ENCODE data around the gene MARCHF10. TPM values are rescaled to one million over a fixed set of nuclear protein-coding genes. Genes with fewer than 3 reads are reported as not detected.
"Not testable (repeated sequence)": the region's sequence is repeated elsewhere in the genome, so short reads cannot be mapped to it uniquely, and the experiment has no call there.

MARCHF10 gene
- polyA plus RNA-seq, 1 experiment: 0.43 TPM

- H3K36me3 ChIP-seq (ENCODE audit: control insufficient read depth, insufficient read depth, low read length): no peaks in the 10 kb centered on the region
- peak; percentile 49 for DNase-seq (ENCODE audit: low read depth)
- H3K27me3 ChIP-seq (ENCODE audit: control insufficient read depth, insufficient read depth, low read length): no peaks in the 10 kb centered on the region
- CTCF ChIA-PET: no interaction called here
- TF ChIP-seq, protein P1, sequence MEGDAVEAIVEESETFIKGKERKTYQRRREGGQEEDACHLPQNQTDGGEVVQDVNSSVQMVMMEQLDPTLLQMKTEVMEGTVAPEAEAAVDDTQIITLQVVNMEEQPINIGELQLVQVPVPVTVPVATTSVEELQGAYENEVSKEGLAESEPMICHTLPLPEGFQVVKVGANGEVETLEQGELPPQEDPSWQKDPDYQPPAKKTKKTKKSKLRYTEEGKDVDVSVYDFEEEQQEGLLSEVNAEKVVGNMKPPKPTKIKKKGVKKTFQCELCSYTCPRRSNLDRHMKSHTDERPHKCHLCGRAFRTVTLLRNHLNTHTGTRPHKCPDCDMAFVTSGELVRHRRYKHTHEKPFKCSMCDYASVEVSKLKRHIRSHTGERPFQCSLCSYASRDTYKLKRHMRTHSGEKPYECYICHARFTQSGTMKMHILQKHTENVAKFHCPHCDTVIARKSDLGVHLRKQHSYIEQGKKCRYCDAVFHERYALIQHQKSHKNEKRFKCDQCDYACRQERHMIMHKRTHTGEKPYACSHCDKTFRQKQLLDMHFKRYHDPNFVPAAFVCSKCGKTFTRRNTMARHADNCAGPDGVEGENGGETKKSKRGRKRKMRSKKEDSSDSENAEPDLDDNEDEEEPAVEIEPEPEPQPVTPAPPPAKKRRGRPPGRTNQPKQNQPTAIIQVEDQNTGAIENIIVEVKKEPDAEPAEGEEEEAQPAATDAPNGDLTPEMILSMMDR (IDR thresholded peaks at IDR 0.05; ENCODE audit: insufficient read depth, low read depth, low read length): no peak
- POLR2A ChIA-PET: no interaction called here
- H3K4me3 ChIP-seq (ENCODE audit: low read depth, low read length): no peak overlapping the region
These were observed 46.1 kb upstream of the MARCHF10 start for GRCh38 chr17:62854098-62854680.

- H3K4me3 ChIP-seq (ENCODE audit: low read depth, low read length): no peak overlapping the region
- H3K36me3 ChIP-seq (ENCODE audit: control insufficient read depth, insufficient read depth, low read length): no peaks in the 10 kb centered on the region
- DNase-seq (ENCODE audit: low read depth): no peak
- H3K27me3 ChIP-seq (ENCODE audit: control insufficient read depth, insufficient read depth, low read length): no peaks in the 10 kb centered on the region
- TF ChIP-seq, protein P1 (IDR thresholded peaks at IDR 0.05; ENCODE audit: insufficient read depth, low read depth, low read length): no peak
- ChIA-PET POLR2A (no interaction called here), CTCF (no interaction called here)
These were observed 44.1 kb upstream of the MARCHF10 start for GRCh38 chr17:62852195-62852594.

- H3K36me3 ChIP-seq (ENCODE audit: control insufficient read depth, insufficient read depth, low read length); DNase-seq (ENCODE audit: low read depth); POLR2A ChIA-PET; H3K4me3 ChIP-seq (ENCODE audit: low read depth, low read length); H3K27me3 ChIP-seq (ENCODE audit: control insufficient read depth, insufficient read depth, low read length): not testable (repeated sequence)
- CTCF ChIA-PET: interaction anchor here (0.6 to 0.7 kb wide), 2 partner anchors 39 to 154 kb away, joined by 3 read pairs; no protein-coding TSS in a partner anchor
These were observed 41.7 kb upstream of the MARCHF10 start for GRCh38 chr17:62849591-62850415.

- CTCF ChIA-PET: interaction anchor here (0.6 kb wide), 1 partner anchor 22 kb away, joined by 4 read pairs; no protein-coding TSS in a partner anchor
- DNase-seq (ENCODE audit: low read depth): no peak
- no peak overlapping the region for H3K4me3 ChIP-seq (ENCODE audit: low read depth, low read length)
These were observed 40.2 kb upstream of the MARCHF10 start for GRCh38 chr17:62848334-62848733.

GRCh38 chr17:62847426-62847825, 39.3 kb upstream of the MARCHF10 start:
- H3K27me3 ChIP-seq (ENCODE audit: control insufficient read depth, insufficient read depth, low read length): no peaks in the 10 kb centered on the region
- POLR2A ChIA-PET: no interaction called here
- H3K36me3 ChIP-seq (ENCODE audit: control insufficient read depth, insufficient read depth, low read length): no peaks in the 10 kb centered on the region
- CTCF ChIA-PET: no interaction called here
- no peak for DNase-seq (ENCODE audit: low read depth)
- TF ChIP-seq, protein P1 (IDR thresholded peaks at IDR 0.05; ENCODE audit: insufficient read depth, low read depth, low read length): no peak
- H3K4me3 ChIP-seq (ENCODE audit: low read depth, low read length): no peak overlapping the region

More at GRCh38 chr17:62848334-62848733, 40.2 kb upstream of the MARCHF10 start:
- POLR2A ChIA-PET: interaction anchor here (0.6 kb wide), 1 partner anchor 768 kb away, joined by 4 read pairs; no protein-coding TSS in a partner anchor
- TF ChIP-seq, protein P1 (IDR thresholded peaks at IDR 0.05; ENCODE audit: insufficient read depth, low read depth, low read length): no peak
- H3K36me3 ChIP-seq (ENCODE audit: control insufficient read depth, insufficient read depth, low read length): no peaks in the 10 kb centered on the region
- no peaks in the 10 kb centered on the region for H3K27me3 ChIP-seq (ENCODE audit: control insufficient read depth, insufficient read depth, low read length)

All from BJ (cell line).